ENCODE data around the gene FH.

GRCh38 chr1:241495741-241496140 is 23.8 kb downstream of the FH start:
- TF ChIP-seq EZH2phosphoT487 (IDR thresholded peaks at IDR 0.05; ENCODE audit: borderline replicate concordance, low read length): no peak
- no peak for TF ChIP-seq CTCF (IDR thresholded peaks at IDR 0.05; ENCODE audit: low read depth, low read length, poor library complexity, severe bottlenecking)
